ENCODE data around the gene SRRD. TPM values are rescaled to one million over a fixed set of nuclear protein-coding genes. Genes with fewer than 3 reads are reported as not detected.

The SRRD gene, protein sequence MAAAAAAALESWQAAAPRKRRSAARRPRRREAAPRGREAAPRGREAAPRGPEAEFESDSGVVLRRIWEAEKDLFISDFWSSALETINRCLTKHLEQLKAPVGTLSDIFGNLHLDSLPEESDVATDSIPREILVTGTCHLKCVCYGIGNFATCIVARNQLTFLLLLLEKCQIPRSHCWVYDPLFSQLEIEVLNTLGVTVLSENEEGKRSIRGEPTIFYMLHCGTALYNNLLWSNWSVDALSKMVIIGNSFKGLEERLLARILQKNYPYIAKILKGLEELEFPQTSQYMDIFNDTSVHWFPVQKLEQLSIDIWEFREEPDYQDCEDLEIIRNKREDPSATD
- total RNA-seq, result 10 to 100 TPM in 1 of 4 donors, 1 to 10 TPM in 3; 3.0 to 11.4 (median 6.2) TPM

DNA sequence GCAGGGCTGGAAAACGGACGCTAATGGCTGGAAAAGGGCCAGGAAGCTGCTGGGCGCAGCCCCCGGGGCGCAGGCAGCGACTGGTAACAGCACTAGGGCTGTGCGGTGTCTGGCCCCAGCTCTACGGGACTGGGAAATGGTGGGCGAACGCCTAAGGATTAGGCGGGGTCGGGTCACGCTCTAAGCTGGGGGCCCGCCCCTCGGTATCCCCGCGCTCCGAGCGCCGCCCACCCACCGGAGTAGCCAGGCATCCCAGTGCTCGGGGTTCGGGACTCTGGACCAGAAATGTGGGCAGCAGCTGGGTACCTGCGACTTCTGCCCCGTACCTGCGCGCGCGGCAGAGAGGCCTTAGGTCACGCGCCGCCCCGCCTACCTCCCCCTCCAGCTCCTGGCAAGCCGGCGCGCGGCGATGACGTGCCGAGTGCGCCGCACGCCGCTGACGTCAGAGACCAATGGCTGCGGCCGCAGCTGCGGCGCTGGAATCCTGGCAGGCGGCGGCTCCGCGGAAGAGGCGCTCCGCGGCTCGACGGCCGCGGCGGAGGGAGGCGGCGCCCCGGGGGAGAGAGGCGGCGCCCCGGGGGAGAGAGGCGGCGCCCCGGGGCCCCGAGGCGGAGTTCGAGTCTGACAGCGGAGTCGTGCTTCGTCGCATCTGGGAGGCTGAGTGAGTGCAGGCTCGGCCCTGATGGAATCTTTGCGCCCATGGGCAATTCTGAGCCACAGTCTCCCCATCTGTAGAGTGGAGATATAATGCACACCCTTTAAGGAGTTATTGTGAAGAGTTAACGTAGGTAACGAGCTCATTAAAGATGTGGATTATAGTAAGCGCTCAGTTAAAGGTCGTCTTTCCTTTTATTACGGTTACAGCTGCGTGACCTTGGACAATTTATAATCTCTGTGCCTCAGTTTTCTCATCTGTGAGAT, at the start of gene SRRD, which contains the start of gene HPS4:
Gene SRRD (plus strand): TSS at position 439 of the 921 bp plus-strand sequence. CDS start 14 bp downstream, at position 453.
Gene HPS4 (minus strand): TSS at position 345 of the 921 bp plus-strand sequence. CDS start 2,021 bp downstream, outside the sequence.
- no peaks in the 10 kb centered on the region for H3K27me3 ChIP-seq
- DNase-seq, result peak; percentile 93
- intact Hi-C loops (cut with DNase I; ENCODE audit: low total_unique reads) (no loop called here), in situ Hi-C loops (cut with MboI; ENCODE audit: low pct_ligation_motif_present in 1 of 4, low pct_unique_long_range_greater_than_20kb in 1 of 4, low sequenced_read_pairs in 3 of 4) (no loop called here)
- no peaks in the 10 kb centered on the region for H3K36me3 ChIP-seq
- H3K4me1 ChIP-seq, result peaks cover 33 to 63% (median 51%) of the 10 kb centered on the region in 4 donors
- peak within 1 kb of the TSS; percentile 74 to 92 (median 84) for H3K4me3 ChIP-seq
- WGBS, 2 donors (ENCODE audit: low coverage in 1 of 2), result 3 to 11% methylated on average over 4 to 19 of the region's 85 CpGs
- H3K9me3 ChIP-seq, result no peaks in the 10 kb centered on the region
- TF ChIP-seq, protein P1, sequence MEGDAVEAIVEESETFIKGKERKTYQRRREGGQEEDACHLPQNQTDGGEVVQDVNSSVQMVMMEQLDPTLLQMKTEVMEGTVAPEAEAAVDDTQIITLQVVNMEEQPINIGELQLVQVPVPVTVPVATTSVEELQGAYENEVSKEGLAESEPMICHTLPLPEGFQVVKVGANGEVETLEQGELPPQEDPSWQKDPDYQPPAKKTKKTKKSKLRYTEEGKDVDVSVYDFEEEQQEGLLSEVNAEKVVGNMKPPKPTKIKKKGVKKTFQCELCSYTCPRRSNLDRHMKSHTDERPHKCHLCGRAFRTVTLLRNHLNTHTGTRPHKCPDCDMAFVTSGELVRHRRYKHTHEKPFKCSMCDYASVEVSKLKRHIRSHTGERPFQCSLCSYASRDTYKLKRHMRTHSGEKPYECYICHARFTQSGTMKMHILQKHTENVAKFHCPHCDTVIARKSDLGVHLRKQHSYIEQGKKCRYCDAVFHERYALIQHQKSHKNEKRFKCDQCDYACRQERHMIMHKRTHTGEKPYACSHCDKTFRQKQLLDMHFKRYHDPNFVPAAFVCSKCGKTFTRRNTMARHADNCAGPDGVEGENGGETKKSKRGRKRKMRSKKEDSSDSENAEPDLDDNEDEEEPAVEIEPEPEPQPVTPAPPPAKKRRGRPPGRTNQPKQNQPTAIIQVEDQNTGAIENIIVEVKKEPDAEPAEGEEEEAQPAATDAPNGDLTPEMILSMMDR (IDR thresholded peaks at IDR 0.05), result peak in 1 of 5 experiments; percentile 11
- TF ChIP-seq EP300 (IDR thresholded peaks at IDR 0.05; ENCODE audit: low read depth) (no peak), POLR2AphosphoS5 (IDR thresholded peaks at IDR 0.05) (peak; percentile 94 to 97 (median 96)), POLR2A (IDR thresholded peaks at IDR 0.05) (peak; percentile 93)
- peak within 1 kb of the TSS; percentile 92 to 95 (median 94) for H3K27ac ChIP-seq

DNA sequence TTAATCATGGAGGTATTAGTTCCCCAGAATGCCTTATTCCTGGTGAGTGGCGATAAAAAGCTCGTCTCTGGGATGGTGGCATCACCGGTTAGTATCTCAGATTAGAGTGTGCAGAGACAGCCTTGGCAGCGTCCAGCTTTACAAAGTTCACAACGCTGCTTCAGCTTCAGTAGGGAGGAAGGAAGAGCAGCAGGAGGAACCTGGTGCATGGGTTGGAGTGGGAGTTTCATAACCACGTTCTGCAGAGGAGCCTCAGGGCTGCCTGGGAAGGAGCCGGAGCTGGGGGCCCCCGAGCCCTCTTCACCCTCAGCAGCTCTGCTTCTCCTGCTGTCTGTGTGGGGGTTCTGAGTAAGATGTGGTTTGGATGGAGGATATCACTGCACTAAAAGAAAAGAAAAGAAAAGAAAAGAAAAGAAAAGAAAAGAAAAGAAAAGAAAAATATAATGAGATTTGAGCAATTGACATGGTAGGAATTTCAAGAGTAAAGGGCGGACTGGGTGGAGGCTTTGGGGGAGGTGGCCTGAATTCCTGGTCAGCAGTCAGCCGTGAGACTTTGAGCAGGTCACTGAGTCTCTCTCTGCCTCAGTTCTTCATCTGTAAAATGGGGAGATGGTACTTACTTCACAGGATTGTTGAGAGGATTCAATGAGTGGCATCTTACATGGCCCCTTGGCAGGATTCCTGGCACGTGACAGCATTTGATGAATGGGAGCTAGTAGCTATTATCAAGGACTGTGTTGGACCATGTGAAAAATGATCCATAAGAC, 48.2 kb upstream of the SRRD start:
- Histone ChIP-seq H3K4me1 (peaks cover 0 to 28% (median 18%) of the 10 kb centered on the region in 4 donors), H3K4me3 (no peak overlapping the region), H3K36me3 (no peaks in the 10 kb centered on the region), H3K9me3 (no peaks in the 10 kb centered on the region), H3K27me3 (no peaks in the 10 kb centered on the region), H3K27ac (peak overlapping the region in 3 of 4 donors; percentile 67 to 71 (median 70))
- in situ Hi-C loops (cut with MboI; ENCODE audit: low pct_ligation_motif_present in 1 of 4, low pct_unique_long_range_greater_than_20kb in 1 of 4, low sequenced_read_pairs in 3 of 4) (no loop called here), intact Hi-C loops (cut with DNase I; ENCODE audit: low total_unique reads) (no loop called here)
- 73 to 85% methylated on average over 10 to 11 of the region's 11 CpGs for WGBS, 2 donors (ENCODE audit: low coverage in 1 of 2)
- no peak for DNase-seq
- TF ChIP-seq POLR2AphosphoS5 (IDR thresholded peaks at IDR 0.05), result no peak
- no peak for TF ChIP-seq EP300 (IDR thresholded peaks at IDR 0.05; ENCODE audit: low read depth)
- TF ChIP-seq, protein P1 (IDR thresholded peaks at IDR 0.05), result no peak
- no peak for TF ChIP-seq POLR2A (IDR thresholded peaks at IDR 0.05)

DNA sequence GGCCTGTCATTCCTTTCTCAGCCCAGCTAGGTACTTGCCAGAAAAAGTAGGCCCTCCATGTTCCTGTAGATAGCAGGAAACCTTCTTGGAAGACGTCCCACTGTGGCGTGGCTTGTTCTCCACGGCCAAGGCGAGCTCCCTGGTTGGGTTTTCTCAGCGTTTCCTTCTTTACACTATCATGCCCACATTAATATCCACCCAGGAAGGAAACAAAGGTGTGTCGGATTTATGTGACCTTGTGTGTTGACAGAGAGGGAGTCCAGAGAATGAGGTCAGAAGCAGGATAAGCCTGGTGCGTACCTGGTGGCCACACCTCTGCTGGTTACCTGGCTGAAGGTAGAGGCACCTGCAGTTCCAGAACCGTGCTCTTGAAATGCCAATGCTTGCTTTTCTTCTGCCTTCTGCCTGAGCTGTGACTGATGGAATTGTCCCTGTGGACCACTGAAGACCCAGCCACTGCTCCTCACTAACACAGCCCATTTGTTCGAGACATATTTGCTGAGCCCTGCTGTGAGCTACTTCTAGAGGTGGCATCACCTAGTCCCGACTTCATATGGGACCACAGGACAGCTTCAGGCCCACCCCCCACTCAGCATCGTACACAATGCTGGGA, 46.7 kb upstream of the SRRD start:
- no peak for TF ChIP-seq EP300 (IDR thresholded peaks at IDR 0.05; ENCODE audit: low read depth)
- TF ChIP-seq POLR2A (IDR thresholded peaks at IDR 0.05), result peak; percentile 40
- TF ChIP-seq, protein P1 (IDR thresholded peaks at IDR 0.05), result peak in 3 of 5 experiments; percentile 16 to 66 (median 51)
- peak; percentile 32 to 68 (median 67) for TF ChIP-seq POLR2AphosphoS5 (IDR thresholded peaks at IDR 0.05)
- in situ Hi-C loops (cut with MboI; ENCODE audit: low pct_ligation_motif_present in 1 of 4, low pct_unique_long_range_greater_than_20kb in 1 of 4, low sequenced_read_pairs in 3 of 4) (no loop called here), intact Hi-C loops (cut with DNase I; ENCODE audit: low total_unique reads) (no loop called here)
- no peak overlapping the region for H3K4me3 ChIP-seq
- H3K4me1 ChIP-seq, result peaks cover 0 to 26% (median 17%) of the 10 kb centered on the region in 4 donors
- no peaks in the 10 kb centered on the region for H3K9me3 ChIP-seq
- H3K36me3 ChIP-seq, result no peaks in the 10 kb centered on the region
- DNase-seq, result peak; percentile 72
- WGBS, 2 donors (ENCODE audit: low coverage in 1 of 2), result 52% methylated on average over 11 of the region's 11 CpGs; no CpG with 5 or more reads in 1 of the 2 donors
- H3K27ac ChIP-seq, result peak overlapping the region; percentile 65 to 71 (median 68)
- no peaks in the 10 kb centered on the region for H3K27me3 ChIP-seq
